B cell (primary cell): Measurements from ENCODE around the gene CABLES1. TPM values are rescaled to one million over a fixed set of nuclear protein-coding genes. Genes with fewer than 3 reads are reported as not detected.
A peak's percentile ranks its signal among the peaks of the same experiment; 100 is the strongest.
"Not testable (repeated sequence)": the region's sequence is repeated elsewhere in the genome, so short reads cannot be mapped to it uniquely, and the experiment has no call there.

Experiments used
- ATAC-seq: fragments of 200-7000 bp; cut with Tn5 transposase; one replicate; pipeline ENCODE4 v1.10.0; 2021; ENCODE audit warnings: low read depth, mild to moderate bottlenecking, moderate number of reproducible peaks, moderate library complexity
- CTCF ChIA-PET: fragments of 350-600 bp; sonication (Branson Sonifier 250); formaldehyde crosslinking; loops from one replicate; lab custom pipeline; 2021; ENCODE audit warnings: antibody characterized with exemption, inconsistent platforms; lab: Charles Lee
- POLR2A ChIA-PET: fragments of 350-600 bp; sonication (Branson Sonifier 250); formaldehyde crosslinking; loops from one replicate; lab custom pipeline; 2021; ENCODE audit warnings: antibody characterized with exemption; lab: Charles Lee
- DNase-seq: peaks from one replicate; pipeline ENCODE4 v3.0.0; 2013
- H2AFZ ChIP-seq: 2 replicates; pipeline ENCODE4 v1.6.1; 2012; ENCODE audit warnings: mild to moderate bottlenecking, low read depth, low read length; ENCODE audit not compliant: insufficient read depth, poor library complexity, severe bottlenecking
- H3K27ac ChIP-seq, 2 donors: 1 replicate in 1 of 2; 2 replicates in 1 of 2; pipeline ENCODE4 v1.5.1; 2012 to 2013; ENCODE audit warnings: low read length in 2 of 2, mild to moderate bottlenecking in 2 of 2, moderate library complexity in 1 of 2
- H3K27me3 ChIP-seq, 4 experiments: fragments of 200-600 bp in 1 of 4; sonication (generic) in 1 of 4; replicated peaks in 1 of 4; 1 replicate in 2 of 4; 2 replicates in 2 of 4; pipeline versions ENCODE4 v1.6.1 to v1.7.0; 2013 to 2016; ENCODE audit warnings: low read length in 3 of 4, mild to moderate bottlenecking in 2 of 4, mixed read lengths in 1 of 4, moderate library complexity in 1 of 4; ENCODE audit not compliant: insufficient read depth in 4 of 4, control insufficient read depth in 3 of 4; ENCODE audit errors: control extremely low read depth in 1 of 4
- H3K36me3 ChIP-seq, 2 experiments: replicated peaks in 1 of 2; 1 replicate in 1 of 2; 2 replicates in 1 of 2; pipeline versions ENCODE4 v1.6.1 to v1.7.1; 2013; ENCODE audit warnings: low read length in 1 of 2; ENCODE audit not compliant: insufficient read depth in 2 of 2, control insufficient read depth in 1 of 2; ENCODE audit errors: control extremely low read depth in 1 of 2, extremely low read depth in 1 of 2
- H3K4me1 ChIP-seq, 2 donors: fragments of 200-600 bp in 1 of 2; sonication (generic) in 1 of 2; 1 replicate in 1 of 2; 2 replicates in 1 of 2; pipeline versions ENCODE4 v1.5.1 to v1.6.1; 2013 to 2017; ENCODE audit warnings: low read length in 2 of 2; ENCODE audit not compliant: control insufficient read depth in 2 of 2, insufficient read depth in 2 of 2
- H3K4me2 ChIP-seq: replicated peaks from 2 replicates; pipeline ENCODE3; 2012; ENCODE audit warnings: mild to moderate bottlenecking, low read depth, low read length; ENCODE audit not compliant: poor library complexity, severe bottlenecking
- H3K4me3 ChIP-seq, 5 experiments: fragments of 200-600 bp in 1 of 5; sonication (generic) in 1 of 5; 1 replicate in 3 of 5; 2 replicates in 2 of 5; pipeline versions ENCODE4 v1.5.1 to v1.7.0; 2011 to 2016; ENCODE audit warnings: low read length in 4 of 5, mild to moderate bottlenecking in 4 of 5, low read depth in 2 of 5, control low read depth in 1 of 5, moderate library complexity in 1 of 5; ENCODE audit not compliant: insufficient read depth in 1 of 5; ENCODE audit errors: control extremely low read depth in 1 of 5, extremely low read depth in 1 of 5
- H3K79me2 ChIP-seq: fragments of 200-600 bp; sonication (generic); one replicate; pipeline ENCODE4 v1.6.0; 2016; ENCODE audit warnings: low read length; ENCODE audit not compliant: control insufficient read depth, insufficient read depth
- H3K9ac ChIP-seq: fragments of 200-600 bp; sonication (generic); 2 replicates; pipeline ENCODE4 v1.6.1; 2017; ENCODE audit warnings: mild to moderate bottlenecking, low read length, moderate library complexity
- H3K9me3 ChIP-seq, 3 donors: one replicate each; pipeline versions ENCODE4 v1.6.1 to v1.7.1; 2013; ENCODE audit warnings: low read length in 2 of 3; ENCODE audit not compliant: control insufficient read depth in 2 of 3, insufficient read depth in 1 of 3; ENCODE audit errors: control extremely low read depth in 1 of 3
- H4K20me1 ChIP-seq: 2 replicates; pipeline ENCODE4 v1.6.0; 2012; ENCODE audit warnings: mild to moderate bottlenecking, low read length; ENCODE audit not compliant: insufficient read depth, control insufficient read depth, poor library complexity, severe bottlenecking
- H3K27ac Mint-ChIP-seq: one replicate; pipeline ENCODE4 v1.8.0; 2021; ENCODE audit warnings: mixed read lengths
- H3K27me3 Mint-ChIP-seq: one replicate; pipeline ENCODE4 v1.8.0; 2021; ENCODE audit warnings: mixed read lengths
- H3K4me1 Mint-ChIP-seq: one replicate; pipeline ENCODE4 v1.8.0; 2021; ENCODE audit warnings: mixed read lengths
- H3K4me3 Mint-ChIP-seq: one replicate; pipeline ENCODE4 v1.8.0; 2021; ENCODE audit warnings: mixed read lengths
- H3K9me3 Mint-ChIP-seq: one replicate; pipeline ENCODE4 v1.8.0; 2022; ENCODE audit warnings: mixed read lengths; ENCODE audit not compliant: insufficient read depth
- EZH2 ChIP-seq: IDR thresholded peaks from 2 replicates; pipeline ENCODE4 v1.6.1; 2012; ENCODE audit warnings: borderline replicate concordance, low read depth, mild to moderate bottlenecking, moderate library complexity, low read length; ENCODE audit not compliant: insufficient read depth, poor library complexity, severe bottlenecking
- WGBS: methylation state at CpG from one replicate; pipeline ENCODE4 v1.1.5; 2013; ENCODE audit warnings: missing lambda C conversion rate; ENCODE audit not compliant: insufficient coverage; 5-methylcytosine and 5-hydroxymethylcytosine counted together
- intact Hi-C: fragments of 100-400 bp; cut with micrococcal nuclease; formaldehyde crosslinking; loops from one replicate; pipeline ENCODE4 v1.10.0; 2022
- polyA plus RNA-seq: library from polyadenylated mRNA; depleted of rRNA; stranded (reverse); fragments of >200 nt; gene quantifications from 2 replicates; pipeline ENCODE4 v1.2.3, GENCODE V29; 2012
- total RNA-seq, 2 donors: library from RNA; stranded (reverse); fragments of 120-200 nt in 1 of 2; gene quantifications; 1 replicate in 1 of 2; 2 replicates in 1 of 2; pipeline versions ENCODE4 v1.2.3 to v1.2.4, GENCODE V29; 2013 to 2022
- TF ChIP-seq, protein P1 (sequence below): fragments of 200-600 bp; IDR thresholded peaks from one replicate; pipeline ENCODE4 v1.8.0; 2022; ENCODE audit warnings: antibody characterized with exemption, mild to moderate bottlenecking

The CABLES1 gene
- total and polyA plus RNA-seq, 2 donors (not counting 1 experiment from before 2014, with no cell fraction given), result 0.30 to 56.3 TPM

DNA sequence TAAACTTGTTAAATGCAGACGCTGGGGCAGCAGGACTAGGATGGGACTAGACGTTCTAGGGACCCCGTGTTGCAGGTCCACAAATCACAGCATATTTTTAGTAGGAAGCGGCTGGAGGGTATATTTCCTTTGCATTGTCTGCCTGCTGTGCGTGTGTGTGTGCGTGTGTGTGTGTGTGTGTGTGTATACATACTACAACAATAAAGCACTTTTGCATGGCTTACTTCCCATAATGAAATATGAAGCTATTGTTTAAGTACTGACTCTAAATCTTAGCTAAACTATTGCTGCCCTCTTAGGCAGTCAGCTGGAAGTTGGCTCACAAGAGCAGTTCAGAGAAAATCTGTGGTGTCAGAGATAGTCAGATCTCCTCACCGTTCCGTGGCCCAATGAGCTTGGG lies 133.4 kb downstream of the CABLES1 start:
- POLR2A ChIA-PET, result interaction anchor here (0.9 kb wide), 1 partner anchor 8 kb away, joined by 6 read pairs; no protein-coding TSS in a partner anchor

DNA sequence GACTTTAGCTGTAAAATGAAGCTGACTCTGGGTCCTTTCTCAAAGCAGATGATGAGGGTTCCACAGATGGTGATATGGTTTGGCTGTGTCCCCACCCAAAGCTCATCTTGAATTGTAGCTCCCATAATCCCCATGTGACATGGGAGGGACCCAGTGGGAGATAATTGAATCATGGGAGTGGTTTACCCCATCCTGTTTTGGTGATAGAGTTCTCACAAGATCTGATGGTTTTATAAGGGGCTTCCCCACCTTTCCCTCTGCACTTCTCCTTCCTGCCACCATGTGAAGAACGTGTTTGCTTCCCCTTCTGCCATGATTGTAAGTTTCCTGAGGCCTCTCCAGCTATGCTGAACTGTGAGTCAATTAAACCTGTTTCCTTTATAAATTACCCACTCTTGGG lies 133.8 kb downstream of the CABLES1 start:
- ChIA-PET POLR2A (interaction anchor here (0.9 kb wide), 1 partner anchor 9 kb away, joined by 6 read pairs; no protein-coding TSS in a partner anchor), CTCF (interaction anchor here (0.9 to 2.1 kb wide), 4 partner anchors 8 to 137 kb away, joined by 3 to 6 read pairs (median 3); no protein-coding TSS in a partner anchor)
- H3K4me2 ChIP-seq, H4K20me1 ChIP-seq, H3K79me2 ChIP-seq, H3K36me3 ChIP-seq, H3K9ac ChIP-seq, H3K4me3 ChIP-seq, H2AFZ ChIP-seq, H3K4me3 Mint-ChIP-seq, H3K27me3 Mint-ChIP-seq, intact Hi-C loops, H3K27me3 ChIP-seq, H3K27ac ChIP-seq: not testable (repeated sequence)
- H3K4me1 Mint-ChIP-seq, result peaks cover 38% of the 10 kb centered on the region
- peak overlapping the region; percentile 59 for H3K27ac Mint-ChIP-seq
- WGBS, result no CpG with 5 or more reads among the region's 1 CpG
- Histone ChIP-seq H3K9me3 (peaks cover 0 to 30% (median 30%) of the 10 kb centered on the region in 3 donors), H3K4me1 (peaks cover 14 to 22% of the 10 kb centered on the region in 2 donors)
- peak; percentile 40 for ATAC-seq
- peak; percentile 43 for DNase-seq
- H3K9me3 Mint-ChIP-seq, result peaks cover 17% of the 10 kb centered on the region

More for the DNA sequence above, 133.4 kb downstream of the CABLES1 start:
- Histone ChIP-seq H3K27ac (no peak overlapping the region), H3K9me3 (peaks cover 0 to 30% (median 30%) of the 10 kb centered on the region in 3 donors), H3K9ac (no peak overlapping the region), H2AFZ (no peak overlapping the region), H3K4me2 (no peak overlapping the region), H3K4me1 (peaks cover 14 to 22% of the 10 kb centered on the region in 2 donors), H3K4me3 (no peak overlapping the region), H3K36me3 (no peaks in the 10 kb centered on the region), H3K79me2 (no peaks in the 10 kb centered on the region), H4K20me1 (no peaks in the 10 kb centered on the region), H3K27me3 (no peaks in the 10 kb centered on the region)
- Mint-ChIP-seq H3K27me3 (no peaks in the 10 kb centered on the region), H3K9me3 (peaks cover 17% of the 10 kb centered on the region), H3K4me3 (no peak overlapping the region), H3K4me1 (peaks cover 38% of the 10 kb centered on the region), H3K27ac (peak overlapping the region; percentile 61)
- ATAC-seq (no peak), DNase-seq (no peak)
- TF ChIP-seq, protein P1, sequence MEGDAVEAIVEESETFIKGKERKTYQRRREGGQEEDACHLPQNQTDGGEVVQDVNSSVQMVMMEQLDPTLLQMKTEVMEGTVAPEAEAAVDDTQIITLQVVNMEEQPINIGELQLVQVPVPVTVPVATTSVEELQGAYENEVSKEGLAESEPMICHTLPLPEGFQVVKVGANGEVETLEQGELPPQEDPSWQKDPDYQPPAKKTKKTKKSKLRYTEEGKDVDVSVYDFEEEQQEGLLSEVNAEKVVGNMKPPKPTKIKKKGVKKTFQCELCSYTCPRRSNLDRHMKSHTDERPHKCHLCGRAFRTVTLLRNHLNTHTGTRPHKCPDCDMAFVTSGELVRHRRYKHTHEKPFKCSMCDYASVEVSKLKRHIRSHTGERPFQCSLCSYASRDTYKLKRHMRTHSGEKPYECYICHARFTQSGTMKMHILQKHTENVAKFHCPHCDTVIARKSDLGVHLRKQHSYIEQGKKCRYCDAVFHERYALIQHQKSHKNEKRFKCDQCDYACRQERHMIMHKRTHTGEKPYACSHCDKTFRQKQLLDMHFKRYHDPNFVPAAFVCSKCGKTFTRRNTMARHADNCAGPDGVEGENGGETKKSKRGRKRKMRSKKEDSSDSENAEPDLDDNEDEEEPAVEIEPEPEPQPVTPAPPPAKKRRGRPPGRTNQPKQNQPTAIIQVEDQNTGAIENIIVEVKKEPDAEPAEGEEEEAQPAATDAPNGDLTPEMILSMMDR, result no peak
- TF ChIP-seq EZH2, result no peak
- CTCF ChIA-PET, result interaction anchor here (0.9 to 2.1 kb wide), 4 partner anchors 8 to 137 kb away, joined by 3 to 6 read pairs (median 3); no protein-coding TSS in a partner anchor
- WGBS, result 75% methylated on average over 5 of the region's 8 CpGs
- intact Hi-C loops, result no loop called here
